Measurements from ENCODE around the gene TLE7.

DNA sequence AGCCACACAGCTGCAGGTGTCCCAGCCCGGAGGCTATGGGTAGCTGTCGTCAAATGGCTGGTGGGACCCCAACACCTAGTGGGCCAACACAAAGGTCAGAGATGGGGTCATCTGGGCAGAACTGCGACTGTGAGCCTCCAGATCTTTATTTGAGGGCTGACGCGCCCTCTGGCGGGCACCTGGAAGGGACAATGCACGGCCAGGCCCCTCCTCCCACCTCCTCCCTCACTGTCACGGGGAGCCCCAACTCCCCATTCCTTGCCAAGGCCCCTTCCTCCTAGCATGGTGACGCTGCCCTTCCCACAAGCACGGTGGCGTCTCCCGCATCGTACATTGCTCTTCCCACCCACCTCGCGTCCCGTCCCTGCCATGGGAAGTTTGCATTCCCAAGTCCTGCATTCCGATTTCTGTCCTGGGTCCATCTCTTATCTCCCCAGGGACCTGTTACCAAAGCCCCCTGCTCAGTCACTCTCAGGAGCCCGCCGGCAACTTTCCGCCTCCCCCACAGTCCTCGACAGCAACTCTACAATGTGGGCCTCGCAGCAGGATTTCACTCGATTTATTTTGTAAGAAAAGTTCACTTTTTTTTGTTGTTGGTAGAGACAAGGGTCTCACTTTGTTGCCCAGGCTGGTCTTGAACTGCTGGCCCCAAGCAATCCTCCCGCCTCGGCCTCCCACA, 1.0 kb downstream of the TLE7 start:
- TF ChIP-seq, protein P1, sequence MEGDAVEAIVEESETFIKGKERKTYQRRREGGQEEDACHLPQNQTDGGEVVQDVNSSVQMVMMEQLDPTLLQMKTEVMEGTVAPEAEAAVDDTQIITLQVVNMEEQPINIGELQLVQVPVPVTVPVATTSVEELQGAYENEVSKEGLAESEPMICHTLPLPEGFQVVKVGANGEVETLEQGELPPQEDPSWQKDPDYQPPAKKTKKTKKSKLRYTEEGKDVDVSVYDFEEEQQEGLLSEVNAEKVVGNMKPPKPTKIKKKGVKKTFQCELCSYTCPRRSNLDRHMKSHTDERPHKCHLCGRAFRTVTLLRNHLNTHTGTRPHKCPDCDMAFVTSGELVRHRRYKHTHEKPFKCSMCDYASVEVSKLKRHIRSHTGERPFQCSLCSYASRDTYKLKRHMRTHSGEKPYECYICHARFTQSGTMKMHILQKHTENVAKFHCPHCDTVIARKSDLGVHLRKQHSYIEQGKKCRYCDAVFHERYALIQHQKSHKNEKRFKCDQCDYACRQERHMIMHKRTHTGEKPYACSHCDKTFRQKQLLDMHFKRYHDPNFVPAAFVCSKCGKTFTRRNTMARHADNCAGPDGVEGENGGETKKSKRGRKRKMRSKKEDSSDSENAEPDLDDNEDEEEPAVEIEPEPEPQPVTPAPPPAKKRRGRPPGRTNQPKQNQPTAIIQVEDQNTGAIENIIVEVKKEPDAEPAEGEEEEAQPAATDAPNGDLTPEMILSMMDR (IDR thresholded peaks at IDR 0.05), result no peak
- TF ChIP-seq POLR2A (IDR thresholded peaks at IDR 0.05), result no peak

Measured in uterus (tissue), 2 donors.